Measurements from ENCODE around the gene MIOX. TPM values are rescaled to one million over a fixed set of nuclear protein-coding genes. Genes with fewer than 3 reads are reported as not detected.

MIOX gene
- total RNA-seq, 1 donor from 2014 or later: not detected

DNA sequence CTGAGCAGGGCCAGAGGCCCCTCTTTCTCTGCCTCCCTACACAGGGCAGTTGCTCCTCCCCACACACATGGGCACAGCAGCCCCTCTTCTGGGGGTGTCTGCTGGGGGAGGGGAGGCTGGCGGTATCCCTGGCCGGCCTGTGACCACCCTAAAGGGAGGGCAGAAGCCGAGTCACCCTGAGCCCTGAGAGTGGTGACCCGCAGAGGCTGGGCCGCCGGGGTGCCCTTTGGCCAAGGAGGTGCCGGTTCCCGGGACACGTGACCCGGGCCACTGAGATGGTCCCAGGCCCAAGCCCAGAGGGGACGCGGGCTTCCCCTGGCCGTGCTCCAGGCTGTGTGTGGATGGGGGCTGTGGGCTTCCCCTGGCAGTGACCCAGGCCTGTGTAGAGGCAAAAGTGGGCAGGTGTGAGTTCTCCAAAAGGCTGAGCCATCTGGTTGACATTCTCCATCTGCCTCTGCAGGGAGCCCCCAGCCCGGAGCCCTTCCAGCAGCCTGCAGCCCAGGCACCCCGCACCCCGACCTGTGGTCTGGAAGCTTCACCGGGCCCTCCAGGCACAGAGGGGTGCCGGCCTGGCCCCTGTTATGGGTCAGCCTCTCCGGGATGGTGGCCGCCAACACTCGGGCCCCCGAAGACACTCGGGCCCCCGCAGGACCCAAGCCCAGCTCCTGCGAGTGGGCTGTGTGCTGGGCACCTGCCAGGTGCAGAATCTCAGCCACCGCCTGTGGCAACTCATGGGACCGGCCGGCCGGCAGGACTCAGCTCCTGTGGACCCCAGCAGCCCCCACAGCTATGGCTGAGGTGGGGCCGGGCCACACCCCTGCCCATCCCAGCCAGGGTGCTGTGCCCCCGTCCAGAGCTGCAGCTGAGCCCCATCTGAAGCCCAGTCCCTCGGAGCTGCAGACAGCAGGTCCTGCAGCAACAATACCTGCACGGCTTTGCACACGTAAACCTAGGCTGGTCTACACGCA, 4.3 kb upstream of the MIOX start:
- Mint-ChIP-seq H3K27ac (ENCODE audit: unreplicated experiment) (no peak overlapping the region), H3K4me1 (ENCODE audit: unreplicated experiment) (no peaks in the 10 kb centered on the region), H3K4me3 (ENCODE audit: unreplicated experiment) (no peak overlapping the region), H3K9me3 (ENCODE audit: unreplicated experiment) (no peaks in the 10 kb centered on the region), H3K27me3 (ENCODE audit: unreplicated experiment) (peaks cover 26% of the 10 kb centered on the region), H3K36me3 (ENCODE audit: low read depth, unreplicated experiment) (no peaks in the 10 kb centered on the region)
- DNase-seq (ENCODE audit: low spot score): no peak
- TF ChIP-seq, protein P1, sequence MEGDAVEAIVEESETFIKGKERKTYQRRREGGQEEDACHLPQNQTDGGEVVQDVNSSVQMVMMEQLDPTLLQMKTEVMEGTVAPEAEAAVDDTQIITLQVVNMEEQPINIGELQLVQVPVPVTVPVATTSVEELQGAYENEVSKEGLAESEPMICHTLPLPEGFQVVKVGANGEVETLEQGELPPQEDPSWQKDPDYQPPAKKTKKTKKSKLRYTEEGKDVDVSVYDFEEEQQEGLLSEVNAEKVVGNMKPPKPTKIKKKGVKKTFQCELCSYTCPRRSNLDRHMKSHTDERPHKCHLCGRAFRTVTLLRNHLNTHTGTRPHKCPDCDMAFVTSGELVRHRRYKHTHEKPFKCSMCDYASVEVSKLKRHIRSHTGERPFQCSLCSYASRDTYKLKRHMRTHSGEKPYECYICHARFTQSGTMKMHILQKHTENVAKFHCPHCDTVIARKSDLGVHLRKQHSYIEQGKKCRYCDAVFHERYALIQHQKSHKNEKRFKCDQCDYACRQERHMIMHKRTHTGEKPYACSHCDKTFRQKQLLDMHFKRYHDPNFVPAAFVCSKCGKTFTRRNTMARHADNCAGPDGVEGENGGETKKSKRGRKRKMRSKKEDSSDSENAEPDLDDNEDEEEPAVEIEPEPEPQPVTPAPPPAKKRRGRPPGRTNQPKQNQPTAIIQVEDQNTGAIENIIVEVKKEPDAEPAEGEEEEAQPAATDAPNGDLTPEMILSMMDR (IDR thresholded peaks at IDR 0.05; ENCODE audit: unreplicated experiment): no peak

GRCh38 chr22:50483106-50483505, 3.6 kb upstream of the MIOX start:
- no peaks in the 10 kb centered on the region for H3K9me3 Mint-ChIP-seq (ENCODE audit: unreplicated experiment)

GRCh38 chr22:50483556-50483955, 3.1 kb upstream of the MIOX start:
- H3K4me1 Mint-ChIP-seq (ENCODE audit: unreplicated experiment): no peaks in the 10 kb centered on the region
- no peaks in the 10 kb centered on the region for H3K36me3 Mint-ChIP-seq (ENCODE audit: low read depth, unreplicated experiment)
- H3K4me3 Mint-ChIP-seq (ENCODE audit: unreplicated experiment): no peak overlapping the region
- peaks cover 24% of the 10 kb centered on the region for H3K27me3 Mint-ChIP-seq (ENCODE audit: unreplicated experiment)
- H3K27ac Mint-ChIP-seq (ENCODE audit: unreplicated experiment): no peak overlapping the region
- TF ChIP-seq, protein P1 (IDR thresholded peaks at IDR 0.05; ENCODE audit: unreplicated experiment): no peak
- H3K9me3 Mint-ChIP-seq (ENCODE audit: unreplicated experiment): no peaks in the 10 kb centered on the region
- no peak for DNase-seq (ENCODE audit: low spot score)

More at GRCh38 chr22:50483106-50483505, 3.6 kb upstream of the MIOX start:
- H3K27ac Mint-ChIP-seq (ENCODE audit: unreplicated experiment): no peak overlapping the region
- H3K27me3 Mint-ChIP-seq (ENCODE audit: unreplicated experiment): peaks cover 26% of the 10 kb centered on the region
- H3K4me1 Mint-ChIP-seq (ENCODE audit: unreplicated experiment): no peaks in the 10 kb centered on the region
- H3K36me3 Mint-ChIP-seq (ENCODE audit: low read depth, unreplicated experiment): no peaks in the 10 kb centered on the region
- TF ChIP-seq, protein P1 (IDR thresholded peaks at IDR 0.05; ENCODE audit: unreplicated experiment): no peak
- no peak overlapping the region for H3K4me3 Mint-ChIP-seq (ENCODE audit: unreplicated experiment)
- DNase-seq (ENCODE audit: low spot score): no peak

DNA sequence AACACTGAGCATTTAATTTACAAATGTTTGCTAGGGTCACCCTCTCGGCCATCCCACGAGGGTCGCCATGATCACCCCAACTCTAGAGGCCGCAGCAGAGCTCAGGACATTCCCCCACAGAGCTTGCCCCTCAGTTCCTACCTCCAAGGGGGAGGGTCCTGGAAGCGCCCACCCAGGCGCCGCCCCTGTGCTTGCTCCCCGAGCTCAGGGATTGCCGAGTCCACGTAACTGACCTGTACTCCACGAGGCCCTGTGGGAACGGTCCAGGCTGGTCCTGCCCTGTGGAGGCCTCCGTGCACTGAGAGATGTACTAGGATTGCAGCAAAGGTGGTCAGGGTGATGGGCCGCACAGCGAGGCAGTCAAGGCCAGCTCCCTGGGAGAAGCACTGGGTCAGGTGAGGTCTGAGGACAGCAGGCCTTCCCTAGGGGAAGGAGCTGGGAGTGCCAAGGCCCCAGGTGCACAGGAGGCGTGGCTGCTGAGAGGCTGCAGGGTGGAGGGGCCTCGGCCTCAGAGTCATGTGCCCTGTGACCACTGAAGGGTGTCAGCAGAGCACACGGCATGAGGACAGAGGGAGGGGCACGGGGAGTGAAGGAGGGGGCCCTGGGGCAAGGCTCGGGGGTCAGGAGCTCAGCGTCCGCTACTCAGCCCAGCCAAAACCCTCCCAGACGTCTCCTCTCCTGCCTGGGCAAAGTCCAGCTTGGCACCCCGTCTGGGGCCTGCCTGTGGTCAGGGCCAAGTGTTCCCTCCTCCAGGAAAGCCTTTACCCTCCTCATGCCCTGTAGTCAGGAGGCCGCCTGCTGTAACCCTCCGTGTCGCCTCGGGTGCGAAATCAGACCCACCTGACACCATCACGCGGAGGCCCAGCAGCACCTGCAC, 2.4 kb upstream of the MIOX start:
- no peak for DNase-seq (ENCODE audit: low spot score)
- TF ChIP-seq, protein P1 (IDR thresholded peaks at IDR 0.05; ENCODE audit: unreplicated experiment): no peak
- Mint-ChIP-seq H3K4me3 (ENCODE audit: unreplicated experiment) (no peak overlapping the region), H3K27ac (ENCODE audit: unreplicated experiment) (no peak overlapping the region), H3K9me3 (ENCODE audit: unreplicated experiment) (no peaks in the 10 kb centered on the region), H3K4me1 (ENCODE audit: unreplicated experiment) (no peaks in the 10 kb centered on the region), H3K36me3 (ENCODE audit: low read depth, unreplicated experiment) (no peaks in the 10 kb centered on the region), H3K27me3 (ENCODE audit: unreplicated experiment) (peaks cover 20% of the 10 kb centered on the region)

All from endothelial cell (in vitro differentiated cells).